HL-60 (cell line): ENCODE results near the gene CSF1R.
A peak's percentile ranks its signal among the peaks of the same experiment; 100 is the strongest.

Source experiments
- DNase-seq, 2 experiments: peaks; one replicate each; pipeline ENCODE4 v3.0.0-alpha.2; 2010 to 2020; ENCODE audit warnings: low read depth in 1 of 2, low spot score in 1 of 2
- H3K27ac ChIP-seq: fragments of 250-450 bp; sonication (Bioruptor Pico); replicated peaks from 2 replicates; pipeline ENCODE4 v1.5.1; 2020; ENCODE audit warnings: mild to moderate bottlenecking, moderate library complexity
- H3K27me3 ChIP-seq: fragments of 250-450 bp; sonication (Bioruptor Pico); 2 replicates; pipeline ENCODE4 v1.5.1; 2021; ENCODE audit warnings: mild to moderate bottlenecking, moderate library complexity; ENCODE audit not compliant: insufficient read depth, poor library complexity, severe bottlenecking
- H3K4me3 ChIP-seq: replicated peaks from 2 replicates; pipeline ENCODE4 v1.5.1; 2011; ENCODE audit warnings: mild to moderate bottlenecking, control low read depth, low read length; ENCODE audit not compliant: insufficient read depth
- GABPA ChIP-seq: IDR thresholded peaks from 2 replicates; pipeline ENCODE4 v1.6.1; 2012; ENCODE audit warnings: low read depth
- POLR2AphosphoS5 ChIP-seq: IDR thresholded peaks from 2 replicates; pipeline ENCODE4 v1.6.1; 2012; ENCODE audit warnings: low read depth
- SPI1 ChIP-seq: IDR thresholded peaks from 2 replicates; pipeline ENCODE4 v1.6.1; 2012; ENCODE audit warnings: low read depth, mild to moderate bottlenecking, borderline replicate concordance
- TF ChIP-seq, protein P1 (sequence below): IDR thresholded peaks from one replicate; pipeline ENCODE4 v1.5.1; 2011; ENCODE audit warnings: low read length, control low read depth, inconsistent platforms; ENCODE audit not compliant: insufficient read depth
- TF ChIP-seq, protein P2 (sequence below): IDR thresholded peaks from 2 replicates; pipeline ENCODE4 v1.6.1; 2012; ENCODE audit warnings: low read depth; ENCODE audit not compliant: insufficient replicate concordance

The CSF1R gene

DNA sequence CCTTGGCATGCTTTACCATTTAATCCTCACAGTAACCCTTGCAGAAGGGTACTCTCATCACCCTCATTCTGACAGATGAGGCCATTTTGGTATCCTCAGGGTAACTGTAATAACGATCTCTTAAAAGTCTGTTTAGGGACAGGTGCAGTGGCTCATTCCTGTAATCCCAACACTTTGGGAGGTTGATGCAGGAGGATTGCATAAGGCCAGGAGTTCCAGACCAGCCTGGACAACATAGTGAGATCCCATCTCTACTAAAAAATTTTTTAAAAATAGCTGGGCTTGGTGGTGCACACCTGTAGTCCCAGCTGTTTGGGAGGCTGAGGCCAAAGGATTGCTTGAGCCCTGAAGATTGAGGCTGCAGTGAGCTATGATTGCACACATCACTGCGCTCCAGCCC, 31.8 kb downstream of the CSF1R start:
- no peak overlapping the region for H3K27ac ChIP-seq
- no peaks in the 10 kb centered on the region for H3K27me3 ChIP-seq
- no peak for DNase-seq
- TF ChIP-seq, protein P1, sequence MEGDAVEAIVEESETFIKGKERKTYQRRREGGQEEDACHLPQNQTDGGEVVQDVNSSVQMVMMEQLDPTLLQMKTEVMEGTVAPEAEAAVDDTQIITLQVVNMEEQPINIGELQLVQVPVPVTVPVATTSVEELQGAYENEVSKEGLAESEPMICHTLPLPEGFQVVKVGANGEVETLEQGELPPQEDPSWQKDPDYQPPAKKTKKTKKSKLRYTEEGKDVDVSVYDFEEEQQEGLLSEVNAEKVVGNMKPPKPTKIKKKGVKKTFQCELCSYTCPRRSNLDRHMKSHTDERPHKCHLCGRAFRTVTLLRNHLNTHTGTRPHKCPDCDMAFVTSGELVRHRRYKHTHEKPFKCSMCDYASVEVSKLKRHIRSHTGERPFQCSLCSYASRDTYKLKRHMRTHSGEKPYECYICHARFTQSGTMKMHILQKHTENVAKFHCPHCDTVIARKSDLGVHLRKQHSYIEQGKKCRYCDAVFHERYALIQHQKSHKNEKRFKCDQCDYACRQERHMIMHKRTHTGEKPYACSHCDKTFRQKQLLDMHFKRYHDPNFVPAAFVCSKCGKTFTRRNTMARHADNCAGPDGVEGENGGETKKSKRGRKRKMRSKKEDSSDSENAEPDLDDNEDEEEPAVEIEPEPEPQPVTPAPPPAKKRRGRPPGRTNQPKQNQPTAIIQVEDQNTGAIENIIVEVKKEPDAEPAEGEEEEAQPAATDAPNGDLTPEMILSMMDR: no peak
- TF ChIP-seq GABPA: no peak
- TF ChIP-seq POLR2AphosphoS5: no peak
- TF ChIP-seq, protein P2, sequence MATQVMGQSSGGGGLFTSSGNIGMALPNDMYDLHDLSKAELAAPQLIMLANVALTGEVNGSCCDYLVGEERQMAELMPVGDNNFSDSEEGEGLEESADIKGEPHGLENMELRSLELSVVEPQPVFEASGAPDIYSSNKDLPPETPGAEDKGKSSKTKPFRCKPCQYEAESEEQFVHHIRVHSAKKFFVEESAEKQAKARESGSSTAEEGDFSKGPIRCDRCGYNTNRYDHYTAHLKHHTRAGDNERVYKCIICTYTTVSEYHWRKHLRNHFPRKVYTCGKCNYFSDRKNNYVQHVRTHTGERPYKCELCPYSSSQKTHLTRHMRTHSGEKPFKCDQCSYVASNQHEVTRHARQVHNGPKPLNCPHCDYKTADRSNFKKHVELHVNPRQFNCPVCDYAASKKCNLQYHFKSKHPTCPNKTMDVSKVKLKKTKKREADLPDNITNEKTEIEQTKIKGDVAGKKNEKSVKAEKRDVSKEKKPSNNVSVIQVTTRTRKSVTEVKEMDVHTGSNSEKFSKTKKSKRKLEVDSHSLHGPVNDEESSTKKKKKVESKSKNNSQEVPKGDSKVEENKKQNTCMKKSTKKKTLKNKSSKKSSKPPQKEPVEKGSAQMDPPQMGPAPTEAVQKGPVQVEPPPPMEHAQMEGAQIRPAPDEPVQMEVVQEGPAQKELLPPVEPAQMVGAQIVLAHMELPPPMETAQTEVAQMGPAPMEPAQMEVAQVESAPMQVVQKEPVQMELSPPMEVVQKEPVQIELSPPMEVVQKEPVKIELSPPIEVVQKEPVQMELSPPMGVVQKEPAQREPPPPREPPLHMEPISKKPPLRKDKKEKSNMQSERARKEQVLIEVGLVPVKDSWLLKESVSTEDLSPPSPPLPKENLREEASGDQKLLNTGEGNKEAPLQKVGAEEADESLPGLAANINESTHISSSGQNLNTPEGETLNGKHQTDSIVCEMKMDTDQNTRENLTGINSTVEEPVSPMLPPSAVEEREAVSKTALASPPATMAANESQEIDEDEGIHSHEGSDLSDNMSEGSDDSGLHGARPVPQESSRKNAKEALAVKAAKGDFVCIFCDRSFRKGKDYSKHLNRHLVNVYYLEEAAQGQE: no peak
- TF ChIP-seq SPI1: no peak
- H3K4me3 ChIP-seq: no peak overlapping the region

DNA sequence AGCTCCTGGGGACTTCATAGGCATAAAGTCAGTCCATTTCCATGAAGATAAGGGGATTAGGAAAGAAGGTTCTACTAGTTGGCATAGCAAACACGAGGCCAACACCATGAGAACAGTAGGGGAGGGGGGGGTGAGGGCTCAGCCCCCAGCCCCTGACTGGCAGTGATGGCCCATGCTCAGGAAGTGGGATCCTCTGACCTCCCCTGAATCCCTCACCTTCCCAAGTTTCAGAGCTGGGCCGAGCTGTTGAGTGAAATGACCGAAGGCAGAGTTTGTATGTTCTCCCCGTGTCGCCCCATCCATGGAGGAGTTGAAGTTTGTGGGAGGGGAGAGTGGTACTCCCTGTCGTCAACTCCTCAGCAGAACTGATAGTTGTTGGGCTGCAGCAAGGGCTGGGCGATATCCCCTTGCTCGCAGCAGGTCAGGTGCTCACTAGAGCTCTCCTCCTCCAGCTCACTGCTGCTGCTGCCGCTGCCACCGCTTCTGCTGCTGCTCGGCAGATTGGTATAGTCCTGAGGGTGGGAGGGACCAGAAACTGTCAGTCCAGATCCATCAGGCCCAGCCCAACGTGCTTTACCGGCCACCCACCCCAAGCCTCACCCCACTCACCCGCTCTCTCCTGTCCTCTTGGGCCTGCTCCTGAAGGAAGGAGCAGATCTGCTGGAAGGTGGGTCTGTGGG, 32.5 kb downstream of the CSF1R start:
- Histone ChIP-seq H3K27ac (no peak overlapping the region), H3K4me3 (no peak overlapping the region), H3K27me3 (no peaks in the 10 kb centered on the region)
- DNase-seq: no peak
- TF ChIP-seq SPI1 (no peak), POLR2AphosphoS5 (no peak; the same call in 1 of the 2 replicates), GABPA (no peak)
- TF ChIP-seq, protein P1: no peak
- TF ChIP-seq, protein P2: no peak

DNA sequence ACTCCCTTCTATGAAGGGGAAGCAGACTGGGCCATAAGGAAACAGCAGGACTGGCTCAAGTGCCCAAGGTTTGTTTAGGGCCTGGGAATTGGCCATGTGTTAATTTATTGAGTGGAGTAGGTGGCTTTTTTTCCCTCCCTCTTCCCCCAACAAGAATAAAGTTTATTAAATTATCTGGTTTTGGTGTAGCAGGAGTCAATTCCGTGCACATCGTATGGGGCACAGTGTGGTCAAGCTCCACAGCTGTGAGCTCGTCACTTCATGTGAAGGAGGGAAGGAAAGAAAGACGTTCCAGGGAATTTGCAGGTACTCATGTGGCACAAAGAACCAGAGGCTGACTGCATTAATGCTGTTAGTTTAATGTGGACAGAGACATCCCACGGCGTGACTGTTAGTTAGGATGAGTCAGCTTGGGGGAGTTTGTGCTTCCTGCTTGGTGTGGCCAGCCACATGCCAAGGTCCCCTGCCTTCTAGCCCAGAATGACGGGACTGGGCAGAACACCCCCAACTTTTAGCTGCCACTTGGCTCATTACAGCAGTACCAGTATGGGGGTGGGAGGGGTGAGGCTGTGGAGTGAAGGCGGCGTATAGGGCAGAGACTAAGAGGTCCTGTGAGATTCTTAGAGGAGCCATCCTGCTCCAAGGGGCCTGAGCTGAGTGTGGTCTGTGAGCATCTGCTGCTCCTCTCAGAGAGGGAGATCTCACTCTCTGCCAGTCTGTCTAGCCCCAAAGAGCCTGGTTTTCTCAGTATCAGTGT, 33.2 kb downstream of the CSF1R start:
- DNase-seq: peak; percentile 37 to 66
- H3K27me3 ChIP-seq: no peaks in the 10 kb centered on the region
- TF ChIP-seq, protein P2: no peak
- no peak for TF ChIP-seq GABPA
- TF ChIP-seq, protein P1: no peak
- TF ChIP-seq POLR2AphosphoS5: no peak
- TF ChIP-seq SPI1: no peak
- H3K4me3 ChIP-seq: no peak overlapping the region
- H3K27ac ChIP-seq: no peak overlapping the region
